Parathyroid adenoma (tissue), 2 donors: ENCODE data around the gene FARS2.

Source experiments
- H2AFZ ChIP-seq: fragments of 300-600 bp; sonication (generic); one replicate; pipeline ENCODE4 v1.7.0; 2017; ENCODE audit warnings: antibody characterized with exemption, mild to moderate bottlenecking
- H3K27ac ChIP-seq: fragments of 300-600 bp; sonication (generic); one replicate; pipeline ENCODE4 v1.7.0; 2017
- H3K27me3 ChIP-seq: fragments of 300-600 bp; sonication (generic); one replicate; pipeline ENCODE4 v1.7.0; 2017; ENCODE audit warnings: low read length; ENCODE audit not compliant: control insufficient read depth, insufficient read depth
- H3K36me3 ChIP-seq: fragments of 300-600 bp; sonication (generic); one replicate; pipeline ENCODE4 v1.7.0; 2017; ENCODE audit warnings: low read length; ENCODE audit not compliant: control insufficient read depth, insufficient read depth
- H3K4me1 ChIP-seq: fragments of 300-600 bp; sonication (generic); one replicate; pipeline ENCODE4 v1.7.0; 2017; ENCODE audit warnings: control low read depth
- H3K4me2 ChIP-seq: fragments of 300-600 bp; sonication (generic); one replicate; pipeline ENCODE4 v1.7.0; 2017; ENCODE audit warnings: low read length
- H3K4me3 ChIP-seq: fragments of 300-600 bp; sonication (generic); one replicate; pipeline ENCODE4 v1.7.0; 2017; ENCODE audit warnings: low read depth, low read length
- H3K79me2 ChIP-seq: fragments of 300-600 bp; sonication (generic); one replicate; pipeline ENCODE4 v1.7.0; 2017; ENCODE audit warnings: control low read depth
- H3K9ac ChIP-seq: fragments of 300-600 bp; sonication (generic); one replicate; pipeline ENCODE4 v1.7.0; 2017; ENCODE audit warnings: mild to moderate bottlenecking
- H3K9me3 ChIP-seq: fragments of 300-600 bp; sonication (generic); one replicate; pipeline ENCODE4 v1.7.0; 2017; ENCODE audit warnings: low read length; ENCODE audit not compliant: control insufficient read depth
- TF ChIP-seq, protein P1 (sequence below): fragments of 300-600 bp; sonication (generic); IDR thresholded peaks from one replicate; pipeline ENCODE4 v1.7.0; 2017; ENCODE audit warnings: antibody characterized with exemption, mild to moderate bottlenecking
- donor health status: primary hyperparathyroidism.

The FARS2 gene

GRCh38 chr6:5707281-5708045 is 446.1 kb downstream of the FARS2 start:
- no peaks in the 10 kb centered on the region for H3K27me3 ChIP-seq
- no peaks in the 10 kb centered on the region for H3K79me2 ChIP-seq
- H3K9ac ChIP-seq = no peak overlapping the region
- no peaks in the 10 kb centered on the region for H3K4me1 ChIP-seq
- no peak overlapping the region for H3K4me3 ChIP-seq
- no peak overlapping the region for H3K27ac ChIP-seq
- no peak overlapping the region for H3K4me2 ChIP-seq
- no peaks in the 10 kb centered on the region for H3K9me3 ChIP-seq
- no peaks in the 10 kb centered on the region for H3K36me3 ChIP-seq
- no peak overlapping the region for H2AFZ ChIP-seq
- TF ChIP-seq, protein P1, sequence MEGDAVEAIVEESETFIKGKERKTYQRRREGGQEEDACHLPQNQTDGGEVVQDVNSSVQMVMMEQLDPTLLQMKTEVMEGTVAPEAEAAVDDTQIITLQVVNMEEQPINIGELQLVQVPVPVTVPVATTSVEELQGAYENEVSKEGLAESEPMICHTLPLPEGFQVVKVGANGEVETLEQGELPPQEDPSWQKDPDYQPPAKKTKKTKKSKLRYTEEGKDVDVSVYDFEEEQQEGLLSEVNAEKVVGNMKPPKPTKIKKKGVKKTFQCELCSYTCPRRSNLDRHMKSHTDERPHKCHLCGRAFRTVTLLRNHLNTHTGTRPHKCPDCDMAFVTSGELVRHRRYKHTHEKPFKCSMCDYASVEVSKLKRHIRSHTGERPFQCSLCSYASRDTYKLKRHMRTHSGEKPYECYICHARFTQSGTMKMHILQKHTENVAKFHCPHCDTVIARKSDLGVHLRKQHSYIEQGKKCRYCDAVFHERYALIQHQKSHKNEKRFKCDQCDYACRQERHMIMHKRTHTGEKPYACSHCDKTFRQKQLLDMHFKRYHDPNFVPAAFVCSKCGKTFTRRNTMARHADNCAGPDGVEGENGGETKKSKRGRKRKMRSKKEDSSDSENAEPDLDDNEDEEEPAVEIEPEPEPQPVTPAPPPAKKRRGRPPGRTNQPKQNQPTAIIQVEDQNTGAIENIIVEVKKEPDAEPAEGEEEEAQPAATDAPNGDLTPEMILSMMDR = no peak

- Histone ChIP-seq H3K36me3 (no peaks in the 10 kb centered on the region), H3K27me3 (no peaks in the 10 kb centered on the region), H3K4me3 (no peak overlapping the region), H3K27ac (no peak overlapping the region), H3K9me3 (no peaks in the 10 kb centered on the region), H3K9ac (no peak overlapping the region), H3K4me1 (no peaks in the 10 kb centered on the region), H3K4me2 (no peak overlapping the region), H2AFZ (no peak overlapping the region), H3K79me2 (no peaks in the 10 kb centered on the region)
- TF ChIP-seq, protein P1 = no peak
Observed at GRCh38 chr6:5710516-5710915, 449.2 kb downstream of the FARS2 start.

DNA sequence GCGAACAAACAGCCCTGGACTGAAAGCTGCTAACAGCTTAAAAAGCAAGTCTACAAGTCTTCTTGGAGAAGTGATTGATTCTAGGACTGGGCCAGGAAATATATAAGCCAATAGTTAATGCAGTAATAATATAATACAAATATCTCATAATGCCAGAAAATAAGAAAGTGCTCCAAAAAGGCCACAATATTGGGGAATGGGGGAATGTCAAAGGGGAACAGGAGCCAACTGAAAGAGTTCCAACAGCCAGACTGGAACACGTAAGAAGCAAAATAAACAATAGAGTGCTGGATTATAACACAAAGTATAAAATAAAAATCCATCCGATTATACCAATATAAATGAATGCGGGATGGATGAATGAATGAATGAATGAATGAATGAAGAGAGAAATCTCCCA is 449.6 kb downstream of the FARS2 start:
- no peak overlapping the region for H3K27ac ChIP-seq
- no peaks in the 10 kb centered on the region for H3K4me1 ChIP-seq
- H3K36me3 ChIP-seq = no peaks in the 10 kb centered on the region
- no peak overlapping the region for H3K9ac ChIP-seq
- TF ChIP-seq, protein P1 = no peak
- H3K79me2 ChIP-seq = no peaks in the 10 kb centered on the region
- no peak overlapping the region for H3K4me2 ChIP-seq
- H3K9me3 ChIP-seq = no peaks in the 10 kb centered on the region
- H2AFZ ChIP-seq = no peak overlapping the region
- no peaks in the 10 kb centered on the region for H3K27me3 ChIP-seq
- no peak overlapping the region for H3K4me3 ChIP-seq

GRCh38 chr6:5712349-5713215 is 451.3 kb downstream of the FARS2 start:
- Histone ChIP-seq H2AFZ (no peak overlapping the region), H3K27ac (no peak overlapping the region), H3K4me1 (no peaks in the 10 kb centered on the region)

More at GRCh38 chr6:5712349-5713215, 451.3 kb downstream of the FARS2 start:
- Histone ChIP-seq H3K4me3 (no peak overlapping the region), H3K27me3 (no peaks in the 10 kb centered on the region), H3K9ac (no peak overlapping the region), H3K4me2 (no peak overlapping the region), H3K9me3 (no peaks in the 10 kb centered on the region), H3K36me3 (no peaks in the 10 kb centered on the region), H3K79me2 (no peaks in the 10 kb centered on the region)
- TF ChIP-seq, protein P1 = no peak
